HG03280 (cell line): Measurements from ENCODE around the gene SGMS1.
A peak's percentile ranks its signal among the peaks of the same experiment; 100 is the strongest.

Experiments
- ATAC-seq: cut with Tn5 transposase; IDR thresholded peaks from one replicate; pipeline ENCODE4 v1.9.1; 2021; ENCODE audit warnings: mild to moderate bottlenecking, moderate library complexity; ENCODE audit not compliant: unreplicated experiment

The SGMS1 gene

DNA sequence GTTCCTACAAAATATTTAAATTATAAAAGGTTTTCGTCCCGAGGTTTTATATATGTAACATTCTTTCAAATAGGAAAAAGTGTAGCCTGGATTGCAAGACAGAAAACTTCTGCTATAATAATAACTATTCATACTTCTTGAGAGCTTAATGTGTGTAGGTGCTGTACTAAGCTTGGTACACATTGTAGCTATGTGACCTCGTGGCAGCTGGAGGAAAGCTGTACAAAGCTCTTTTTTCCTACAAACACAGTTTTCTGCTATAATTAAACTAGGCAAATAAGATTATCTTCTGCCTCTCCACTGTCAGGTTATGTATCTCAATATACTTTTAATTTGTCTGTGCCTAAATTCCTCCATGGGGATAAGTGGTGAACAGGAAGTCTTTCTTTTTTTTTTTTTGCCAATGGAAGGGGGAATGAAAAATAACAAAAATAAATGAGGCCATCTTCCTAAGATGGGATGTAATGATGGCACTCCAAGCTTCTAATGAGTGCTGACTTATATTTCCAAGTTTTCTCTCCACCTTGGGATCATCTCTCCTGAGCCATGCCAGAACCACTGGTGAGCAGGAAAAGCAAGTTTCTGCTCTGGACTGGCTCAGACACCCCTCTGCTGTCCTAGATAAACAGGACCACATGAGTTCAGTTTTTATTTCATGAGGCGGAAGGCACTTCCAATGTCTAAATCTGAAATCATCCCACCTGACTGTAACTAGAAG lies 9.9 kb downstream of the SGMS1 start:
- no peak for ATAC-seq

DNA sequence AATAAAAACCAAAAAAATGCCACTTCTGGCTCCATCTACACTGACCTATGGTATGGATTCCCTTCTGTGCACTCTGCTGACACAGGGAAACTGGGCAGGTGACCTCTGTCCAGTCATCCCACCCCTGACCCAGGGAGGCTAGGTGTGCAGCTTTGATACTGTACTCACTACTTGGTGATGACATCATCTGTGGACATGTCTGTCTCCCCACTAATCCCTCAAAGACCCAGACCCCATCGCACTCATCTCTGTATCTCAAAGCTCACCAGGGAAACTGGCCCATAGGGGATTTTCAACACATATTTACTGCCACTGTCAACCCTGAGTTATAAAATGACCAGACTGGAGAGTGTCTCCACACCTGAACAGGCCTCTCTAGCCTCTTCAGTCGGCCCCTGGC lies 10.6 kb downstream of the SGMS1 start:
- ATAC-seq, result no peak

DNA sequence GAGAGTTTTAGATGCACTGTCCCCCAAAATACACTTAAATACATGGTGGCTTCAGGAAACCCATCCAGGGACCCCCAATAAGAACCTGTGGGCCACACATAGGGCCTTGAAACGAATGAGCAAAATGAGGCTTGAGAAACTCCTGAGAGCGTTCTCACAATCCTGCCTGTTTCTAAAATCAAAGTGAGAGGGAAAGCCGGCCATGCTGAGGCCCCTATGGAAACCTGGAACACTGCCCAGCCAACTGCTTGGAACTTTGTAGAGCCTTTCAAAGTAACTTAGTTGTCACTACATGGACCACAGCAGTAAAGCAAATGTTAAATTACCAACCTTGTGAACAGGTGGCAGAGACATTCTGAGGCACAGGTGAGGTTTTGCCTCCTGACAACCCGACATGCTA lies 13.4 kb downstream of the SGMS1 start:
- ATAC-seq, result no peak

DNA sequence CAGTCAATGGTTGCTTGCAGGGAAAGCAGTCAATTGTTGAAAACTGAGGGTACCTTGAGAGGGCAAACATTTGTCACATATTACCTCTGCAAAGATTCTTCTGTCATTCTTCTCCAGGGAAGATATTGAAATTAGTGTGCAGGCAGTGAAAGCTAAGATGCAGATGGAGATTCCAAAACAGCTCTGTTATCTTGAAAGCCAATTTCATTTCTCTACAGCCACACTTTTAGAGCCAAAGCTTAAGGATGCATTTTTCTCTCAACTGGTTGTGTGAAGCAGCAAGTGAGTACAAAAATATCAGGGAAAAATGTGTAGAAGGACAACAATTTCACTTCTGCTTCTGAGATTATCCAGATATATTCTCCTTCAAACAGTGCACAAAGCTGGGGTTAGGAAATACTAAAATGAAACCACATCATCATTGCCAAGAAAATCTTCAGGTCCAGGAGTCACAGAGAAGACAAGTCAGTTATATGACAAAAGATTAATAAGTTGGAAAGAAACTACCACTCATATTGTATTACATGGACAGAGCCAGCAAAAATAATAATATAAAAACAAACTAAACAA lies 16.3 kb downstream of the SGMS1 start:
- no peak for ATAC-seq

- ATAC-seq, result no peak
These were observed 17.8 kb downstream of the SGMS1 start for GRCh38 chr10:50605951-50606270.

- peak; percentile 75 for ATAC-seq
These were observed 18.3 kb downstream of the SGMS1 start for GRCh38 chr10:50605269-50605950.

DNA sequence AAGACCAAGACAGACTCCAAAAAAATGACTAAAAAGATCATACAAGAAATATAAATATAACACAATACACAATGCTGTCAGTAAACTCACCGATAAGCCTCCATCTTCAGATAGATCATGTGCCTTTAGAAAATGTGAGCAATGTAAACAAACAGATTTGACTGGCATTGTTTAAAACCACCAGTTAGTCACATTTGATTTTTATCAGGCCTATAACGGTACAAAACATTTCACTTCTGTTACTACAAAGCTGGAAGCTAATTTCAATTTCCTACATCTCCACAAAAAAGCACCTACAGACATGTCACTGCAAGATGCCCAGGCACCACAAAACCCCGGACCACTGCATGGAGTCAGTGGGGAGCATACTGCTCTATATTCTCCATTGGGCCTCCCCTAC lies 18.9 kb downstream of the SGMS1 start:
- ATAC-seq, result no peak

DNA sequence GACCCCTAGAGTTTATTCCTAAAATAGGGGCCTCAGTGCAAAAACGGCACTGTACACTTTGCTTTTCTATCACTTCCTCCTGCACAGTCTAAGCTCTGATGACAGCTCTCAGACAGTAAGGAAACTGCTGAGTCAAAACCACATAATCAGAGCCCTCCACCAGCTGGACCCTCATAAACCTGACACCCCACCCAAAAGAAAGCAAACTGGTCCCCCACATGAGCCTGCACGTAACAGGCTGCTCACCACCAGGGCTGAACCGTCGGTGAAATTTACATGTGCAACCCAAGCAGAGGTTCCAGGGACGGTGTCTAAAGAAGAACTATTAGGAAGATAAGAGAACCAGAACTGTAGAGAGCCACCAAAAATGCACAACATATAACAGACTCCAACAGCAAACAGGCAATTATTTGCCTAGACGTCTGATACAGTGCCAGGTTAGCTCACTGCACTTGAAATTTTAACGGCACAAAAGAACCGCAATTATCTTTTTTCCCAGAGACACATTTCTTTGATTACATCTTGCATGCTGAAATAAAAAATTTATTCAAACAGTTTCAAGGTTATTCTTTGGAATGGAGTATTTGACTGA lies 19.6 kb downstream of the SGMS1 start:
- peak; percentile 63 for ATAC-seq

DNA sequence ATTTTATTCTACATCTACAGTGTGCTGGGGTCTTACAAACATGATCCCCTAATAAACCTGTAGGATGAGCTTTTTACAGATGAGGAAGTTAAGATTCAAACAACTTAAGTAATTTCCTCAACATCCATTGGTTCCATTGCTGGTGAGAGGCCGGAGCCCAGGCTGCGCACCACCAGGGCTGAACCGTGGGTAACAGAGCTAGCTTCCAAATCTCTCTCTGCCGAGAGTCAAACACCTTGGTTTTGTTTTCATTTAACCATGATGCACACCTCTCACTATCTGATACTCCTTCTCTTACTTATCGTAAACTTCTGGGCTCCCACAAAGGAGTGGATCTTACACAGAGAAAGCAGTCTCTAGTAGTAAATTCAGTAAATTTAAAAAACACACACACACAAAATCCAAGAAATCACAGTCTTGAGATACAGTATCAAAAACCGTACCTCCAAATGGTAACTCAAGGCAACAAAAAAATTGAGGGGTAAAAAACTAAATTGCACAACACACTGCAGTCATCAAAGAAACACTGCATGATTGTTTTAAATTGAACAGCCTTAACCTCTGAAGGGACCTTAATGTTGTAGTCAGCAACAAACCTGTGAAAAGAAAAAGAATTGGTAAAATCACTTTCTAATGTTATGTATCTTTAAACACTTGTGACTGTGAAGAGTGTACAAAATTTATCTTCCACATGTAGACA lies 20.5 kb downstream of the SGMS1 start:
- ATAC-seq, result no peak

- no peak for ATAC-seq
These were observed 21.8 kb downstream of the SGMS1 start for GRCh38 chr10:50601974-50602373.

- no peak for ATAC-seq
These were observed 22.8 kb downstream of the SGMS1 start for GRCh38 chr10:50600831-50601477.

- no peak for ATAC-seq
These were observed 23.5 kb downstream of the SGMS1 start for GRCh38 chr10:50600286-50600685.

DNA sequence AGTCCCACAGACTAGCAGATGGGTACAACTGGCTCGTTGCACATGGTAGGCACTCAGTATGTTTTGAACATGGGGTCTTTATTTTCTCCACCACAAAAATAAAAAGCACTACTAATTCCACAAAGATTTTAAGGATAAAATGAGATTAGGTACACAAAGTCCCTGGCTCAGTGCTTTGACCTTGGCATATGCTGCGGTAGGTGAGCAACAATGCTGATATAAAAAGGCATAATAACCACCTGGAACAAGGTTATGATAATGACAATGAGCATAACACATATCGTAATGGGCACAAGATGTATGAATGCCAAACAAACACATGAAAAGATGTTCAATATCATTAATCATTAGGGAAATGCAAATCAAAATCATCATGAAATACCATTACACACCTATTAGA lies 26.9 kb downstream of the SGMS1 start:
- no peak for ATAC-seq

DNA sequence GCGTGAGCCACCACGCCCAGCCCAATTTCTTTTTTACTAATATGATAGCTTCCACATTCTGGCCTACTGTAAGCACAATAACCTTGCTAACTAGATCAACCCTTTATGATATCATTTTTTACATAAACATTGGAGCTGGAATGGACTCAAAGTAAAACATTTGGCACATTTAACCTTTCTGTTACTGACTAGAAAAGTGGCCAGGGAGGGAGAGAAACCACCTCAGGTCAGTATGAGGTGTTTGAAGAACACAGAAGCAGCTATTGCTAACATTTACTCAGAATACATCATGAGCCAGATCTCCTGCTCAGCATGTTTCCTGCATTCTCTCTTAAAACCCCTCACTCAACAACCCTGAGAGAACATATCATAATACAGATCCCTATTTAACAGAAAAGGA lies 27.3 kb downstream of the SGMS1 start:
- no peak for ATAC-seq

DNA sequence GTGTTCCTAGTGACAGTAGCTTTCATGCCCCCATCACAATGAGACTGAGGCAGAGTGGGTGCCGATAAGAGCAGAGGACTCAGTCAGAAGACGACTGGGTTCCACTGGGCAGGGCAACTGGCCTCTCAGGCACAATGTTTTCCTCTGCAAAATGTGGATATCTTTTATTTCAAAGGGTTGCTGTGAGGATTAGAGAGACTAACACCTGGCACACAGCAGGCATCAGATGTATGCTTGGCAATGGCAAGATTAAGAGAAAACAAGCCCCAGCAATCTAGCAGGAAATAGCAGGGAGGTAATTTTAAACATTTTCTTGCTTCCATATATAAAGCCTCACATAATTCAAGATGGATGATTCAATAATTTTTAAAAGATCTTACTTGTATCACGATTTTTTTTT lies 28.0 kb downstream of the SGMS1 start:
- ATAC-seq, result no peak

DNA sequence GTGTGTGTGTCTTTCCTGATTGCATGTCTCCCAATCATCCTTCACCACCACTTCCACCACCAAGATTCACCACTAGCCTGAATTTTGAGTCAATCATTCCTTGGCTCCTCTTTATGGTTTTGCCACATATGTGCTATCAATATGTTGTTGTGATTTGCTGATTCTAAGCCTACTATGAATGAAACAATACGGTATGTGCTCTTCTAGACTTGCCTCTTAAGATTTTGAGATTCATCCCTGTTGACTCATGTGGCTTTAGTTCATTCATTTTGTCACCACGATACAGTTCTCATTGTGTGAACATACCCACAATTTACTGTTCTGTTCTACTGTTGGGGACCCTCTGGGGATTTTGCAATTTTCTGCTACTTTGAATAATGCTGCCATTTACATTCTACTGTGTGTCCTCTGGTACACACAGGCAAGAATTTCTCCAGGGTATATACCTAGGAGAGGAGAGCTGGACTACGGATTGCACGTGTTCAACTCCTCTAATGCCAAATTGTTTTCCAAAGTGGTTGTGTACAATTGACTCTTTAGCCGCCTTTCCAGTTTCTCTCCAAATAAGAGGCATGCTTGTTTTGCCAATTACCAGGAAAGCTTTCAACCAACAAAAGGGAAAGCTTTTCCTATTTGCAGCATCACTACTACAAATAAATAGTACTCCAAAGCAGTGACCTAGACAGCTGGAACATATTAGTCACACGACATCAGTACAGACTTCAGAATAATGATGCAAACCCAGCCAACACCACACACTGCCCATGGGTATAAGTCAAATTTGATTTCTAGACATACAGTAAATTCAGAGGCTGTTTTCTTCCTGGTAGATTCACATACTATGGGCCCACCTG lies 30.0 kb downstream of the SGMS1 start:
- no peak for ATAC-seq

DNA sequence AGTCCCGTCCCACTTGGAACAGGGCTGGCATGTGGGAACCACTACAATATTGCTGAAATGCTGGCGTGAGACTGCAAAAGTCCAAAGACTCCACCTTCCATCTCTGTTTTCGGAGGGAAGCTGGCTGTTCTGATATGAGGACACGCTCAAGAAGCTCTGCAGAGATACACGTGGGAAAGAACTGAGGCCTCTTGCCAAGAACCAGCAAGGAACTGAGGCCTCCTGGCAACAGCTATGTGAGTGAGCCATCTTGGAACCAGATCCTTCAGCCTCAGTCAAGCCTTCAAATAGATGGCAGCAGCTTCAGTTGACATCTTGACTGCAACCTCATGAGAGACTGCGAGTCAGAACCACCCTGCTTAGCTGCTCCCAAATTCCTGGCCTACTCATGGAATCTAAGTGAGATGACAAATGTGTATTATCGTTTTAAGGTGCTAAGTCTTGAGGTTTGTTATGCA lies 30.8 kb downstream of the SGMS1 start:
- ATAC-seq, result no peak

DNA sequence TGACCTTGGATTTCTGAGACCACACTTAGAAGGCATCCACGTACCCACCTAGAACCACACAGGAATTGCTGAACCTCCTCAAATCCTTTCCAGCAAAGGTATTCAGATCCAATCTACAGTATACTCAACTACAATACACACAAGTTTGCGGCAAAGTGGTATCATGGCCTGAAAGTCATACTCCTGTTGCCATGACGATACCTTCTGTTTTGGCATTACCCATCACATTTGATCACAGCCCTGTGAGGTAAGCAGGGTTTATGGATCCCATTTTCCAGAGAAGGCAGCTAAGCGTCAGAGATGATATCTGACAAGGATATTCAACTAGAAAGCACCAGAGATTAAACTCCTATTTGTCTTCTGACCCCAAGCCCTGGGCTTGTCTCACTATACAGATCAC lies 32.8 kb downstream of the SGMS1 start:
- ATAC-seq, result no peak

DNA sequence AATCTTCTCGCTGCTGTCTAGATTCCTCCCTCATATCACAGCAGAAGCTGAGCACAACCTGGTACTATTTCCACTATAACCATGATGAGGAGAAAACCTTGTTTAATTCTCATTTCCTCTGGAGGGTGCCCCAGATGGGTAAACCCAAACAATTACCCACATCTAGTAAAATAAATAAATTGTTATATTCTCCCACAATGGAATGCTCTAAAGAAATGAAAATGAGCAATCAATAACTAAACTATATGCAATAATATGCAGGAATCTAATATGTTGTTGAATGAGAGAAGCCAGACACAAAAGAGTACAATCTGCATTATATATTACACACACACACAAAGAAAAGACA lies 37.0 kb downstream of the SGMS1 start:
- no peak for ATAC-seq
